Smooth muscle cell (in vitro differentiated cells): ENCODE data around the gene NAA80. TPM values are rescaled to one million over a fixed set of nuclear protein-coding genes. Genes with fewer than 3 reads are reported as not detected.
"Not testable (repeated sequence)": the region's sequence is repeated elsewhere in the genome, so short reads cannot be mapped to it uniquely, and the experiment has no call there.

Experiments
- DNase-seq: peaks from one replicate; lab custom pipeline; 2025; ENCODE audit not compliant: unreplicated experiment; lab: John Stamatoyannopoulos, UW
- H2AFZ ChIP-seq: fragments of 200-600 bp; sonication (generic); 2 replicates; pipeline ENCODE4 v1.6.0; 2016; ENCODE audit warnings: antibody characterized with exemption, low read depth, mild to moderate bottlenecking
- H3F3A ChIP-seq: fragments of 200-600 bp; sonication (generic); 2 replicates; pipeline ENCODE4 v1.6.0; 2017; ENCODE audit warnings: antibody characterized with exemption, low read depth
- H3K27ac ChIP-seq: fragments of 200-600 bp; sonication (generic); 2 replicates; pipeline ENCODE4 v1.5.1; 2016; ENCODE audit warnings: low read depth, mild to moderate bottlenecking
- H3K27me3 ChIP-seq: fragments of 200-600 bp; sonication (generic); 2 replicates; pipeline ENCODE4 v1.6.1; 2016; ENCODE audit warnings: low read depth, mild to moderate bottlenecking
- H3K36me3 ChIP-seq: fragments of 200-600 bp; sonication (generic); 2 replicates; pipeline ENCODE4 v1.5.1; 2016; ENCODE audit warnings: low read depth
- H3K4me1 ChIP-seq: fragments of 200-600 bp; sonication (generic); 2 replicates; pipeline ENCODE4 v1.5.1; 2016; ENCODE audit warnings: low read depth
- H3K4me2 ChIP-seq: fragments of 200-600 bp; sonication (generic); 2 replicates; pipeline ENCODE4 v1.6.0; 2016; ENCODE audit warnings: mild to moderate bottlenecking
- H3K4me3 ChIP-seq: fragments of 200-600 bp; sonication (generic); 2 replicates; pipeline ENCODE4 v1.5.1; 2016; ENCODE audit warnings: mild to moderate bottlenecking
- H3K79me2 ChIP-seq: fragments of 200-600 bp; sonication (generic); 2 replicates; pipeline ENCODE4 v1.6.0; 2016; ENCODE audit warnings: low read depth, mild to moderate bottlenecking
- H3K9ac ChIP-seq: fragments of 200-600 bp; sonication (generic); 2 replicates; pipeline ENCODE4 v1.6.0; 2016; ENCODE audit warnings: low read depth
- H3K9me3 ChIP-seq: fragments of 200-600 bp; sonication (generic); replicated peaks from 2 replicates; pipeline ENCODE4 v1.5.1; 2016; ENCODE audit warnings: low read depth
- H4K20me1 ChIP-seq: fragments of 200-600 bp; sonication (generic); 2 replicates; pipeline ENCODE4 v1.6.0; 2016; ENCODE audit warnings: low read depth
- WGBS: methylation state at CpG from one replicate; pipeline ENCODE4 v1.1.7; 2016; ENCODE audit warnings: low lambda C conversion rate; 5-methylcytosine and 5-hydroxymethylcytosine counted together
- polyA plus RNA-seq: library from polyadenylated mRNA; unstranded; fragments of >200 nt; fragmentation: Nextera tagmentation; extraction: Ambion mirVana; gene quantifications from 2 replicates; pipeline ENCODE4 v1.2.1, GENCODE V29; 2016
- total RNA-seq: library from RNA; depleted of rRNA; stranded (reverse); fragments of >200 nt; gene quantifications from 2 replicates; pipeline ENCODE4 v1.2.3, GENCODE V29; 2014
- TF ChIP-seq, protein P1 (sequence below): fragments of 200-600 bp; sonication (generic); IDR thresholded peaks from 2 replicates; pipeline ENCODE4 v1.5.1; 2017; ENCODE audit warnings: borderline replicate concordance, mild to moderate bottlenecking, antibody characterized with exemption; ENCODE audit not compliant: insufficient read depth, poor library complexity, severe bottlenecking

The NAA80 gene
- total and polyA plus RNA-seq, 2 experiments from 2014 or later = 13.0 to 21.9 TPM

DNA sequence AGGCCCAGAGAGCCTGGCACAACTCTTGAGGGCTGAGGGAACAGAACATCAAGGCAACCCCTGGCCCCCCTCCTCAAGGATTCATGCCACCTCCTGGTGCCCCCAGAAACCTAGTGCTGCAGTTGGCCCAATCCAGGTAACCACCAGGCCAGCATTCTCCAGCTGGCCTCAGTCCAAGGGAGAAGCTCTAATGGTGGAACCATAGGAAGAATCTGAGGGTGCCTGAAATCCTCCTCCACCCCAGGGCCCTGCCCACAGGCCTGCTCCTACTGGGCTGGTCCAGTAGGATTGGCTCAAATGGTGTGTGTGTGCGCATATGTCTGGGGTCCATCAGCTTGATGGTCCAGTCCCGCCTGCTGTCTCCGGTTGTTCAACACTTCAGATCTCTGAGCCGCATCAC, 15.6 kb upstream of the NAA80 start:
- no peak overlapping the region for H3K27ac ChIP-seq
- no peak overlapping the region for H3K4me3 ChIP-seq
- no peaks in the 10 kb centered on the region for H3F3A ChIP-seq
- no peaks in the 10 kb centered on the region for H3K27me3 ChIP-seq
- TF ChIP-seq, protein P1, sequence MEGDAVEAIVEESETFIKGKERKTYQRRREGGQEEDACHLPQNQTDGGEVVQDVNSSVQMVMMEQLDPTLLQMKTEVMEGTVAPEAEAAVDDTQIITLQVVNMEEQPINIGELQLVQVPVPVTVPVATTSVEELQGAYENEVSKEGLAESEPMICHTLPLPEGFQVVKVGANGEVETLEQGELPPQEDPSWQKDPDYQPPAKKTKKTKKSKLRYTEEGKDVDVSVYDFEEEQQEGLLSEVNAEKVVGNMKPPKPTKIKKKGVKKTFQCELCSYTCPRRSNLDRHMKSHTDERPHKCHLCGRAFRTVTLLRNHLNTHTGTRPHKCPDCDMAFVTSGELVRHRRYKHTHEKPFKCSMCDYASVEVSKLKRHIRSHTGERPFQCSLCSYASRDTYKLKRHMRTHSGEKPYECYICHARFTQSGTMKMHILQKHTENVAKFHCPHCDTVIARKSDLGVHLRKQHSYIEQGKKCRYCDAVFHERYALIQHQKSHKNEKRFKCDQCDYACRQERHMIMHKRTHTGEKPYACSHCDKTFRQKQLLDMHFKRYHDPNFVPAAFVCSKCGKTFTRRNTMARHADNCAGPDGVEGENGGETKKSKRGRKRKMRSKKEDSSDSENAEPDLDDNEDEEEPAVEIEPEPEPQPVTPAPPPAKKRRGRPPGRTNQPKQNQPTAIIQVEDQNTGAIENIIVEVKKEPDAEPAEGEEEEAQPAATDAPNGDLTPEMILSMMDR = no peak
- H3K79me2 ChIP-seq = peaks cover 13% of the 10 kb centered on the region
- no peak overlapping the region for H2AFZ ChIP-seq
- H3K36me3 ChIP-seq = peaks cover 1% of the 10 kb centered on the region
- no peak overlapping the region for H3K4me2 ChIP-seq
- no peak for DNase-seq
- no peaks in the 10 kb centered on the region for H3K9me3 ChIP-seq
- 99% methylated on average over 4 of the region's 4 CpGs for WGBS
- no peak overlapping the region for H3K9ac ChIP-seq
- H3K4me1 ChIP-seq = peaks cover under 1% of the 10 kb centered on the region
- H4K20me1 ChIP-seq = peaks cover 24% of the 10 kb centered on the region

- Histone ChIP-seq H3K79me2 (peaks cover 8% of the 10 kb centered on the region), H3K9ac (no peak overlapping the region), H4K20me1 (peaks cover 24% of the 10 kb centered on the region), H3F3A (no peaks in the 10 kb centered on the region), H3K27me3 (no peaks in the 10 kb centered on the region), H3K27ac (no peak overlapping the region), H3K36me3 (peaks cover 5% of the 10 kb centered on the region), H3K9me3 (no peaks in the 10 kb centered on the region), H2AFZ (no peak overlapping the region), H3K4me2 (no peak overlapping the region), H3K4me1 (no peaks in the 10 kb centered on the region), H3K4me3 (no peak overlapping the region)
- no peak for DNase-seq
- WGBS = 98% methylated on average over 3 of the region's 3 CpGs
- TF ChIP-seq, protein P1 = no peak
Measured at GRCh38 chr3:50314342-50314741, 15.1 kb upstream of the NAA80 start.

DNA sequence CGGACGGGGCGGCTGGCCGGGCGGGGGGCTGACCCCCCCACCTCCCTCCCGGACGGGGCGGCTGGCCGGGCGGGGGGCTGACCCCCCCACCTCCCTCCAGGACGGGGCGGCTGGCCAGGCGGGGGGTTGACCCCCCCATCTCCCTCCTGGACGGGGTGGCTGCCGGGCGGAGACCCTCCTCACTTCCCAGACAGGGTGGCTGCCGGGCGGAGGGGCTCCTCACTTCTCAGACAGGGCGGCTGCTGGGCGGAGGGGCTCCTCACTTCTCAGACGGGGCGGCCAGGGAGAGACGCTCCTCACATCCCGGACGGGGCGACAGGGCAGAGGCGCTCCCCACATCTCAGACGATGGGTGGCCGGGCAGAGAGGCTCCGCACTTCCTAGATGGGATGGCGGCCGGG, 12.8 kb upstream of the NAA80 start:
- H3K36me3 ChIP-seq, H3K4me2 ChIP-seq, H3K4me1 ChIP-seq, H3K27me3 ChIP-seq, H3F3A ChIP-seq, H3K27ac ChIP-seq, DNase-seq, H3K4me3 ChIP-seq, H3K79me2 ChIP-seq, H2AFZ ChIP-seq, H3K9ac ChIP-seq, H3K9me3 ChIP-seq: not testable (repeated sequence)
- peaks cover 14% of the 10 kb centered on the region for H4K20me1 ChIP-seq
- WGBS = 98% methylated on average over 16 of the region's 32 CpGs

- H4K20me1 ChIP-seq = no peaks in the 10 kb centered on the region
- H3K79me2 ChIP-seq = no peaks in the 10 kb centered on the region
- H2AFZ ChIP-seq = no peak overlapping the region
- H3K9me3 ChIP-seq = no peaks in the 10 kb centered on the region
- H3K4me1 ChIP-seq = peaks cover 7% of the 10 kb centered on the region
- H3K9ac ChIP-seq = no peak overlapping the region
- no peak overlapping the region for H3K4me2 ChIP-seq
- no peak for DNase-seq
- H3K27ac ChIP-seq = no peak overlapping the region
- H3K4me3 ChIP-seq = no peak overlapping the region
- peaks cover 4% of the 10 kb centered on the region for H3F3A ChIP-seq
- TF ChIP-seq, protein P1 = no peak
- no peaks in the 10 kb centered on the region for H3K27me3 ChIP-seq
- H3K36me3 ChIP-seq = peaks cover 6% of the 10 kb centered on the region
Measured at GRCh38 chr3:50304601-50305000, 5.4 kb upstream of the NAA80 start.
